Ovary (tissue), 3 donors: ENCODE measurements around the gene FARS2.

Experiments used
- CTCF ChIP-seq, 3 donors: fragments of 450-650 bp in 2 of 3; fragments of 200-600 bp in 1 of 3; IDR thresholded peaks; one replicate each; pipeline versions ENCODE4 v1.5.1 to v1.8.0; 2016 to 2022; ENCODE audit warnings: antibody characterized with exemption in 3 of 3, mild to moderate bottlenecking in 1 of 3
- EP300 ChIP-seq: sonication (generic); formaldehyde crosslinking; IDR thresholded peaks from one replicate; pipeline ENCODE4 v1.6.1; 2017; ENCODE audit warnings: antibody characterized with exemption
- donor health status: DM: no; HTN: no; CAD: no.

GRCh38 chr6:5334341-5334740, 73.0 kb downstream of the FARS2 start:
- no peak for TF ChIP-seq CTCF (IDR thresholded peaks at IDR 0.05)
- TF ChIP-seq EP300, result no peak
